IPS-18c (cell line): ENCODE results near the gene RUFY3.
A peak's percentile ranks its signal among the peaks of the same experiment; 100 is the strongest.
"Not testable (repeated sequence)": the region's sequence is repeated elsewhere in the genome, so short reads cannot be mapped to it uniquely, and the experiment has no call there.

ENCODE experiments used
- H3K4me3 ChIP-seq: 2 replicates; pipeline ENCODE4 v1.7.0; 2013; ENCODE audit warnings: low read depth, mild to moderate bottlenecking, low read length, moderate library complexity; ENCODE audit not compliant: insufficient read depth
- H3K9me3 ChIP-seq: one replicate; pipeline ENCODE4 v1.6.1; 2013; ENCODE audit warnings: mild to moderate bottlenecking, low read length, moderate library complexity; ENCODE audit not compliant: control insufficient read depth, insufficient read depth

Gene RUFY3

DNA sequence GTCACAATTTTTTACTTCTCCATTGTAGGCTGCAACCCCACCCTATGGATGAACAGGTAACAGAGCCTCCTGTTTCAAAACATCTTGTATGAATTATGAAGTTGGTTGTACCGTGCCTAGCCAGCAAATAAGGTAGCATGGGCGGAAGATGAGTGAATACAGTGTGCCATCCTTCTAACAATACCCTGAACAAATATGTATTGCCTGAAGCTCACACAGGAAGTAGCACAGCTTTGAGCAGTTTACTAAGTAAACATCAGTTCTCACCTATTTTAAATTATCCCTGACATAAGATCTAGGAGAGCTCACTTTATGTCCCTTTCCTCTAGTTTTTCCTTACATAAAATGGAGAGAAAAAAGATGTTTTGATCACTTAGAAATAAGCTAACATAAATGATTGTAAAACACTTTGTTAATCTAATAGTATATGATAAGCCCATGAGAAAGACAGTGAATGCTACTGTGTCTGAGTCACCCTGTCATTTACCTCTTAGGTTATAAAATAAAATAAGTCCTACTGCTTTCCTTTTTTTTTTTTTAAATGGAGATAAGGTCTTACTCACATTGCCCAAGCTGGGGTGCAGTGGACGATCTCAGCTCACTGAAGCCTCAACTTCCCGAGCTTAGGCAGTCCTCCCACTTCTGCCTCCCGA is 81.3 kb downstream of the RUFY3 start:
- Histone ChIP-seq H3K4me3 (no peak overlapping the region), H3K9me3 (peaks cover 2% of the 10 kb centered on the region)

GRCh38 chr4:70808151-70808550 is 86.4 kb downstream of the RUFY3 start:
- Histone ChIP-seq H3K4me3 (no peak overlapping the region), H3K9me3 (peaks cover 2% of the 10 kb centered on the region)

DNA sequence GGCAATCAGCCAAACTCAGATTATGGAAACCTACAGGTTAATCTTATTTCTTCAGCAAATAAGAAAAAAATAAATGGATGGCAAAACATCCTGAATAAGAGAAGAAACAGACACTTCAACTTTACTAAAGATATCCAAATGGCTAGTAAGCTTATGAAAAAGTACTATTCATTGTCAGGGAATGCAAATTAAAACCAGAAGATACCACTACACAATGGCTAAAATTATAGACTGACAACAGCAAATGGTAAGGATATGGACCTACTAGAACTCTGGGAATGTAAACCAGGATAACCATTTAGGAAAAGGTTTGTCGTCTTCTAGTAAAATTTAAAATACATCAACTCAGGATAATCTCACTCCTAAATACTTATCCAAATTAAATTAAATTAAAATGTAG is 93.6 kb downstream of the RUFY3 start:
- Histone ChIP-seq H3K4me3 (no peak overlapping the region), H3K9me3 (no peaks in the 10 kb centered on the region)

DNA sequence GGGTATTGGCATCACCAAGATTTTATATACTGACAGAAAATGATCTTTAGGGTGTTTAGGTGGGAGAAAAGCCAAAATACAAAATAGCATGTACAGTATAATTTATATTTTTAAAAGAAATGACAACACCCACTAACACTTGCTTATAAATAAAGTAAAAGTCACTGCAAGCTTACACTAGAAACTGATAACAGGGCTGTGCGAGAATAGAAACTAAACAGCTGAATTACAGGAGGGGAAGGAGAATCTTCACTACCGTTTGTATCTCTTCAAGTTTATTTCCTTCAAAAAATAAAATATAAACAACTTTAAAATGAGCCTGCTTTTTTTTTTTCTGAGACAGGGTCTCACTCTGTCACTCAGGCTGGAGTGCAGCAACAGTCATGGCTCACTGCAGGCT is 95.1 kb downstream of the RUFY3 start:
- Histone ChIP-seq H3K9me3 (no peaks in the 10 kb centered on the region), H3K4me3 (no peak overlapping the region)

- Histone ChIP-seq H3K9me3 (no peaks in the 10 kb centered on the region), H3K4me3 (no peak overlapping the region)
Measured at GRCh38 chr4:70818173-70818855, 96.5 kb downstream of the RUFY3 start.

GRCh38 chr4:70818921-70819320 is 97.2 kb downstream of the RUFY3 start:
- no peaks in the 10 kb centered on the region for H3K9me3 ChIP-seq
- H3K4me3 ChIP-seq = no peak overlapping the region

DNA sequence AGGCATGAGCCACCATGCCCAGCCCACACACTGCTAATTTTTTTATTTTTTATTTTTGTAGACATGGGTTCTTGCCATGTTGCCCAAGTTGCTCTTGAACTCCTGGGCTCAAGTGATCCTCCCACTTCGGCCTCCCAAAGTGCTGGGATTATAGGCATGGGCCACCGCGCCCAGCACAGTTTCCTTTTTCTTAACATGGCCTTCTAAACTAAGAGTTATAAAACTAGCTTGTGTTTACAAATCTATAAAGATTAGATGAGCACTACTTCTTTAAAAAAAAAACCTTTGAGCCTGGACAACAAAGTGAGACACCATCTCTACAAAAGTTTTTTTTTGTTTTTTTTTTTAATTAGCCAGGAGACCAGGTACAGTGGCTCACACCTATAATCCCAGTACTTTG is 107.3 kb downstream of the RUFY3 start:
- Histone ChIP-seq H3K9me3 (no peaks in the 10 kb centered on the region), H3K4me3 (no peak overlapping the region)

- Histone ChIP-seq H3K9me3 (no peaks in the 10 kb centered on the region), H3K4me3 (no peak overlapping the region)
Measured at GRCh38 chr4:70829492-70829891, 107.7 kb downstream of the RUFY3 start.

GRCh38 chr4:70830054-70830453 is 108.3 kb downstream of the RUFY3 start:
- Histone ChIP-seq H3K4me3 (no peak overlapping the region), H3K9me3 (no peaks in the 10 kb centered on the region)

GRCh38 chr4:70831293-70831692 is 109.5 kb downstream of the RUFY3 start:
- Histone ChIP-seq H3K9me3 (no peaks in the 10 kb centered on the region), H3K4me3 (no peak overlapping the region)

DNA sequence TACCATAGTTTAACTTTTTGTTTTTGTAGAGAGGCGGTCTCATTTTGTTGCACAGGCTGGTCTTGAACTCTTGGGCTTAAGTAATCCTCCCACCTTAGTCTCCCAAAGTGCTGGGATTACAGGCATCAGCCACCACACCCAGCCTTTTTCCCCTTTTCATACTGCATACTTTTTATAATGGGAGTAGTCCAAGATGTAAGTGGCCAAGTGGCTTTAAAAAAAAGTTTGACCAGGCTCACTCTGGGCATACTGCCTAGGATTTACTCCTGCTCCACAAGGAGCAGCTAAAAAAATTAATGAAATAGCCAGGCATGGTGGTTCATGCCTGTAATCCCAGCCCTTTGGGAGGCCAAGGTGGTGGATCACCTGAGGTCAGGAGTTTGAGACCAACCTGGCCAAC is 111.9 kb downstream of the RUFY3 start:
- no peaks in the 10 kb centered on the region for H3K9me3 ChIP-seq
- H3K4me3 ChIP-seq = no peak overlapping the region

DNA sequence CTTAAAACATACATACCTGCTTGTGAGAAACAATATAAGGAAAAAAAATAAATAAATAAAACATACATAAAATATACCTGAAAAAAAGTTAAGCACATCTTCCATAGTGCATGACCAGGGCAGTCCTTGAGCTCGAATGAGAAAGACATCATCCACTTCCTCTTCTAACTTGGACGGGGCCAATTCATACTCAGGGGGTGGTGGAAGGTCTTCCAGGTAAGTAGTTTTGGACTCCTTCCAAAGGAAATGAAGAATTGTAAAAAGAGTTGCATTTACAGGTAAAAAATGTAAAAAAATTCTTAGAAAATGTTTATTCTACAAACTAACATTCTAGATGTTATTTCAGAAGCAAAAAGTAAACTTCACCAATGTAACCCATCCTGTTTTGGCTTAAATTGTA is 114.3 kb downstream of the RUFY3 start:
- no peak overlapping the region for H3K4me3 ChIP-seq
- H3K9me3 ChIP-seq = peaks cover 2% of the 10 kb centered on the region

DNA sequence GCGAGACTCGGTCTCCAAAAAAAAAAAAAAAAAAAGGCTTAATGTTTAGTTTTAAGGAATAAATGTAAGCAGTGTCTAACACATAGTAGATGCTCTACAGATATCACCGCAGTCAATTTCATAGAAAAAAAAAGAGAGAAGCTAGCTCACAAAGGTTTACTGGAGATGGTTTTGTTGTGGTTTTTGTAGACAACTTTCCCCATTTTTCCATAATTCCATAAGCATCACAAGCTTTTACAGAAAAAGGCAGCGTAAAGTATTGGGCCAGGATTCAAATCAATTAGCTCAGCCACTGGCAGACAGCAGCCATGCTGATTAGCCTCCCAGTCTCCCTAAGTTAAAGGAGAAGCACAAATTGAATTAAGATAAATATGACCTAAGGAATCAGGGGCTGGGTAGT is 116.4 kb downstream of the RUFY3 start:
- Histone ChIP-seq H3K9me3 (peaks cover 2% of the 10 kb centered on the region), H3K4me3 (peak overlapping the region; percentile 90)

DNA sequence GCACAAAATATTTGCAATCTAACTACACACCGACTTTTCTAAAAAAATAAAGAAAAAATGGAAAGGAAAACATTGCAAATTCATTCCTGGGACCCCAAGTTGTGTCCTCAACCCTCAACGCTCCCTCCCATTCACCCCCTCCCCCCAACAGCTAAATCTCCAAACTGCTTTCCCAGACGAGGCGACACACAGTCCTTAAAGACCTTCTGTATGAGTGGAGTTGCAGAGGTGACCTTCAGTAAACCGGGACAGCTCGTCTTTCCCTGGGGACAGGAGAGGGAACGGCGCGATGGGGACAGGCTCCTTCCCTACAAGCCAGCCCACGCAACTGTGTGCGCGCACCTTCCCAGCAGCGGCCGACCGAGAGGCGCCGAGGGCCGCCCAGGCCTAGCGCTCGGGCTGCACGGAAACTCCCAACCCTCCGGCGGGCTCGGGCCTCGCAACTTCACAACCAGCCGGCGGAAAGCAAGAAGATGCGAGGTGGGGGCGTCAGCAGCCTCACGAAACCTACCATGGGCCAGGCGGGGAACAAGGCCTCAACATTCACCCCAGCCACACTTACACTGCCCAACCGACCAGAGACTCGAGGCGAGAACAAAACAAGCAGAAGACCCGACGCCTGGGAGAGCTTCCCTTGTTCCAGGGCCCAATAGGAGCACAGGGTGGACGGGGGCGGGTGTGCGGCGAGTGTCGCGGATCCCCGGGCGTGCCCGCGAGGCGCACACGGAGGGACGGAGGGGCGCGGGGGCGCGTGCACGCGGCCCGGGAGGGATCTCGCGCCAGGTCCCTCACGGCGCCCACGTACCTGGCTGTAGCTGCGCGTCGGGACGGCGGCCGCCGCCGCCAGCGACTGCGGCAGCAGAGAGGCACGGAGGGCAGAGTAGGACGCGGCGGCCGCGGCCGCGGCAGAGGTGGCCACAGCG is 117.2 kb downstream of the RUFY3 start:
- peak overlapping the region; percentile 90 for H3K4me3 ChIP-seq

DNA sequence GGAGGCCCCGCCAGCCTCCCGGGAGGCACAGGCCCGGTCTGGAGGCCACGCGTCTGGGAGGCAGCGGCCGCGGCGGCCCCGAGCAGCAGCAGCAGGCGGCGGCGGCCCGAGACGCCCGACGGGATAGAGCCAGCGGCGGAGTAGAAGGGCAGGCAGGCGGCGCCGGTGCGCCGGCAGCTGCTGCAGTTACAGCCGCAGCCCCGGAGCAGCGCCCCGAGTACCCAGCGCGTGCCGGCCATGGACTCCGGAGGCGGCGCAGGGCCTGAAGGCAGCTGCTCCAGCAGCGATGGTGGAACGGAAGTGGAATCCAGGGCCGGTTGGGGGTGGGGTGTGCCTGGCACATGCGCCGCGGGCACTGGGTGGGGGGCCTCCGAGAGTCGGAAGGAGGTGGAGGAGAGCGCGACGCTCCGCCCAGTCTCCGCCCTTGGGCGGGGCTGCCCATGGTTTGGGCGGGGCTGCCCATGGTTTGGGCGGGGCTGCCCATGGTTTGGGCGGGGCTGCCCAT is 117.9 kb downstream of the RUFY3 start, which contains the start of gene GRSF1:
GRSF1 (minus strand) TSS at position 302 of the 505 bp plus-strand sequence; CDS start at position 239, 63 bp downstream.
- Histone ChIP-seq H3K9me3 (peaks cover 2% of the 10 kb centered on the region), H3K4me3 (peak within 1 kb of the TSS; percentile 90)

More for the DNA sequence above, 117.2 kb downstream of the RUFY3 start:
- H3K9me3 ChIP-seq = peaks cover 2% of the 10 kb centered on the region

DNA sequence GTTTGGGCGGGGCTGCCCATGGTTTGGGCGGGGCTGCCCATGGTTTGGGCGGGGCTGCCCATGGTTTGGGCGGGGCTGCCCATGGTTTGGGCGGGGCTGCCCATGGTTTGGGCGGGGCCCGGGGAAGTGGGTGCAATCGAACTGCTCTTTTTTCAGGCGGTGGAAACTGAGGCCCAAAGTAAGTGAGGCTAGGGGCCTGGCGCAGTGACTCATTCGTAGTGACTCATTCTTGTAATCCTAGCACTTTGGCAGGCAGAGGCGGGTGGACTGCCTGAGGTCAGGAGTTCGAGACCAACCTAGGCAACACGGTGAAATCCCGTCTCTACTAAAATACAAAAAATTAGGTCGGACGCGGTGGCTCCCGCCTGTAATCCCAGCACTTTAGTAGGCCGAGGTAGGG is 118.4 kb downstream of the RUFY3 start:
- H3K4me3 ChIP-seq, H3K9me3 ChIP-seq: not testable (repeated sequence)

DNA sequence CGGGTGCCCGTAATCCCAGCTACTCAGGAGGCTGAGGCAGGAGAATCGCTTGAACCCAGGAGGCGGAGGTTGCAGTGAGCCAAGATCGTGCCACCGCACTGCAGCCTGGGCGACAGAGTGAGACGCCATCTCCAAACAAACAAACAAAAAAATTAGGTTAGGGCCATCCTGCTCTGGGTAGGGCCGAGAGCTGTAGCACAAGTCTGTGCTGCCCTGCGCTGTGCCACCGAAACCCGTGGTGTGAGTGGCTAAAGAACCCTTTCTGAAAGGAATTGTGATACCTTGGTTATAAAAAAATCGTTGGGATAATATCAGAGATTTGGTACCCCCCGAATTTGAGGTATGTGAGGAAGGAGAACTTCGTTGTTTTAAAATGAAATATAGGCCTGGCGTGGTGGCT is 118.9 kb downstream of the RUFY3 start:
- not testable (repeated sequence) for H3K4me3 ChIP-seq, H3K9me3 ChIP-seq
